Glutamatergic neuron (in vitro differentiated cells): ENCODE measurements around the gene ATP13A2. TPM values are rescaled to one million over a fixed set of nuclear protein-coding genes. Genes with fewer than 3 reads are reported as not detected.
"Not testable (repeated sequence)": the region's sequence is repeated elsewhere in the genome, so short reads cannot be mapped to it uniquely, and the experiment has no call there.

Source experiments
- DNase-seq: peaks from one replicate; pipeline ENCODE4 v3.0.0; 2022
- H3K27ac Mint-ChIP-seq: one replicate; pipeline ENCODE4 v1.8.0; 2020; ENCODE audit warnings: mild to moderate bottlenecking, mixed read lengths, inconsistent platforms; ENCODE audit not compliant: unreplicated experiment
- H3K27me3 Mint-ChIP-seq: one replicate; pipeline ENCODE4 v1.8.0; 2020; ENCODE audit warnings: mild to moderate bottlenecking, moderate library complexity, mixed read lengths, inconsistent platforms; ENCODE audit not compliant: unreplicated experiment
- H3K36me3 Mint-ChIP-seq: one replicate; pipeline ENCODE4 v1.8.0; 2020; ENCODE audit warnings: mild to moderate bottlenecking, mixed read lengths, inconsistent platforms; ENCODE audit not compliant: unreplicated experiment
- H3K4me1 Mint-ChIP-seq: one replicate; pipeline ENCODE4 v1.8.0; 2020; ENCODE audit warnings: mild to moderate bottlenecking, low read depth, mixed read lengths, inconsistent platforms; ENCODE audit not compliant: unreplicated experiment
- H3K4me3 Mint-ChIP-seq: one replicate; pipeline ENCODE4 v1.8.0; 2020; ENCODE audit warnings: mild to moderate bottlenecking, mixed read lengths, inconsistent platforms; ENCODE audit not compliant: unreplicated experiment
- H3K9me3 Mint-ChIP-seq: one replicate; pipeline ENCODE4 v1.8.0; 2020; ENCODE audit warnings: mild to moderate bottlenecking, moderate library complexity, mixed read lengths, inconsistent platforms; ENCODE audit not compliant: unreplicated experiment
- CTCF ChIP-seq: fragments of 200-600 bp; sonication (generic); IDR thresholded peaks from one replicate; pipeline ENCODE4 v1.5.0; 2021; ENCODE audit not compliant: partially characterized antibody, unreplicated experiment
- total RNA-seq: library from RNA; stranded (reverse); fragmentation: NEBNext Ultra II Directional; extraction: Animal tissue kit (Norgen Biotek cat#: 25700); gene quantifications from one replicate; pipeline ENCODE4 v1.2.1, GENCODE V29; 2021; ENCODE audit not compliant: unreplicated experiment

ATP13A2 gene
- total RNA-seq, 1 donor from 2014 or later, result 65.0 TPM

DNA sequence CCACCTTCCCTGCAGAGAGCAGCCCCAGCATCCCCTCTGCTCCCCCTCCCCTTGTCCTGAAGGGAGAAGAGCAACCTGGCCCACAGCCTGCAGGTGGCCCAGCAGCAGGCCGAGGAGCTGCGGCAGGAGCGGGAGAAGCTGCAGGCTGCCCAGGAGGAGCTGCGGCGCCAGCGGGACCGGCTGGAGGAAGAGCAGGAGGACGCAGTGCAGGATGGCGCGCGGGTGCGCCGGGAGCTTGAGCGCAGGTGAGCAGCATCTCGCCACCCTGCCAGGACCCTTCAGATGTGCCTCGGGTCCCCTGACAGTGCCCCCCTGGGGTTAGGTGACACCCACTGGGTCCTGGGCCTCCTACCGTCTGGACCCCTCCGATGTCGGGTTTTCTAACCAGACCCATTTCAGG, 67.7 kb downstream of the ATP13A2 start:
- no peak for DNase-seq
- no peak overlapping the region for H3K27ac Mint-ChIP-seq
- no peak for TF ChIP-seq CTCF
- H3K4me1 Mint-ChIP-seq, result no peaks in the 10 kb centered on the region
- H3K36me3 Mint-ChIP-seq, result no peaks in the 10 kb centered on the region
- no peak overlapping the region for H3K4me3 Mint-ChIP-seq
- peaks cover 6% of the 10 kb centered on the region for H3K27me3 Mint-ChIP-seq
- H3K9me3 Mint-ChIP-seq, result no peaks in the 10 kb centered on the region

DNA sequence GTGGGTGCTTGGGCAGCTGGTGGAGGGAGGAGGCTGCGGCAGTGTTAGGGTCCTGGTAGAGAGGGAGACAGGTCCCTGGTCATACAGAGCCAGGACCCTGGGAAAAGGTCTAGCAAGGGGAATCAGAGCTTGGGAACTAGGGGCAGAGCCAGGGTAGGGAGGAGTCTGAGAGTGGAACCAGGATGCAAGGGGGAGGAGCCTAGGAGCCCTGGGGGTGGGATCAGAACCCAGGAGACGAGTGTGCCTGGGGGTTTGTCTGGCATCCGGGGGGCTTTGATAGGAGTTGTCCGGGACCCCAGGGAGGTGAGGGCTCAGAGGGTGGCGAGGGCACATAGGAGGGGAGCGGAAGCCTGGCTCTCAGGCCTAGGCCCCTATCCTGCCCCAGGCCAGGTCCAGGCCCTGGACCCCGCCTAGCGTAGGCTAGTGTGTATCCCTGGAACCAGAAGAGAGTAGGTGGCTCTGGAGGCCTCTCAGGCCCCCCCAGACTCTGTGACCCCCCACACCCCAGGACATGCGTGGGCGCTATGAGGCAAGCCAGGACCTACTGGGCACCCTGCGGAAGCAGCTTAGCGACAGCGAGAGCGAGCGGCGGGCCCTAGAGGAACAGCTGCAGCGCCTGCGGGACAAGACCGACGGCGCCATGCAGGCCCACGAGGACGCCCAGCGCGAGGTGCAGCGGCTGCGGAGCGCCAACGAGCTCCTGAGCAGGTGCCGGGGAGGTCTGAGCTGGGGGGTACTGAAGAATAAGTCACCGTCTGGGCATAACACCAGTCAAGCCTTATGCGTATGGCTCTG, 72.1 kb downstream of the ATP13A2 start:
- not testable (repeated sequence) for H3K36me3 Mint-ChIP-seq, H3K9me3 Mint-ChIP-seq, H3K27me3 Mint-ChIP-seq, H3K4me1 Mint-ChIP-seq, H3K4me3 Mint-ChIP-seq, H3K27ac Mint-ChIP-seq
- DNase-seq, result peak; percentile 57

DNA sequence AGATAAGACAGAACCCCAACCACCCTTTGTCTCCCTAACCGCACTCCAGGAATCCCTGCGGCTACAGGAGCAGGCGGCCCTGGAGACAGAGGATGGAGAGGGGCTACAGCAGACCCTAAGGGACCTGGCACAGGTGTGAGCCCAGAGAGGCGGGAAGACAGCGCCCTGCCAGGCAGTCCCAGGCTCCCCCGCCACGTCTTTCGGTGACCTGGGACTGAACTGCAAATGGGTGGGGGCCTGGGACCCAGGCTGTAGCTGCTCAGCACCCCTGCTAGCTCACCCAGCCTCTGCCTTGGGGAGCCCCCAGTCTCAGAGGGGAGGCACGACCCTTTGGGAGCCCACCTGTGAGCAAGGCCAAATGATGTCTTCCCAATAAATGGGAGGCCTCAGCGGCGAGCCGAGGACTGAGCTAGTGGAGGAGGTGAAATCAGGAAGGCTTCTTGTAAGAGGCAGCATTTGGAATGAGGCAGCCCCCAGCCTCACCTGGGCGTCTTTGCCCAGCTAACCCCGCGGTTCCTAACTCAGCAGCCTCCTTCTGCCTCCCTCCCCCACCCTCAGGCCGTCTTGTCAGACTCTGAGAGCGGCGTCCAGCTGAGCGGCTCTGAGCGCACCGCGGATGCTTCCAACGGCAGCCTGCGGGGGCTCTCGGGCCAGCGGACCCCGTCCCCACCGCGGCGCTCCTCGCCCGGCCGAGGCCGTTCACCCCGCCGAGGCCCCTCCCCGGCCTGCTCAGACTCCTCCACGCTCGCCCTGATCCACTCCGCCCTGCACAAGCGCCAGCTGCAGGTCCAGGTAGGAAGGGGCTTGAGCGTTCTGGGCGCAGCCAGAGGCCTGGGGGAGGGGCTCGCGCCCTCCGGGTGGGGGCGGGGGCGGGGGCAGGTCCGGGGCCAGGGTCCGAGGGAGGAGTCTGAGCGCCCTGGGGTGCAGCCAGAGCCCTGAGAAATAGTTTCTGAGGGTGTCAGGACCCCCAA, 73.1 kb downstream of the ATP13A2 start:
- no peak overlapping the region for H3K4me3 Mint-ChIP-seq

GRCh38 chr1:16936580-16936979, 75.1 kb downstream of the ATP13A2 start:
- H3K9me3 Mint-ChIP-seq, H3K36me3 Mint-ChIP-seq, H3K4me3 Mint-ChIP-seq, H3K27ac Mint-ChIP-seq, H3K27me3 Mint-ChIP-seq, H3K4me1 Mint-ChIP-seq, DNase-seq: not testable (repeated sequence)

More for the DNA sequence above, 73.1 kb downstream of the ATP13A2 start:
- TF ChIP-seq CTCF, result no peak
- H3K27ac Mint-ChIP-seq, result no peak overlapping the region
- no peaks in the 10 kb centered on the region for H3K4me1 Mint-ChIP-seq
- H3K9me3 Mint-ChIP-seq, result peaks cover 1% of the 10 kb centered on the region
- H3K27me3 Mint-ChIP-seq, result peaks cover 5% of the 10 kb centered on the region
- no peaks in the 10 kb centered on the region for H3K36me3 Mint-ChIP-seq
- DNase-seq, result peak; percentile 71

Other genes starting within 250 kb of the ATP13A2 start
- gene RNU1-2, start 115.9 kb downstream of the ATP13A2 start, total RNA-seq, result 3,598 TPM
- 50.9 TPM for gene CROCC, start 90.0 kb downstream of the ATP13A2 start, total RNA-seq
- 2.1 TPM for gene MFAP2, start 31.3 kb downstream of the ATP13A2 start, total RNA-seq
- 58.9 TPM for gene SDHB, start 42.1 kb upstream of the ATP13A2 start, total RNA-seq
- 0.74 TPM for gene PADI2, start 107.5 kb upstream of the ATP13A2 start, total RNA-seq
- gene PADI1, start 193.2 kb upstream of the ATP13A2 start, total RNA-seq, result not detected
- not detected for gene PADI3, start 237.2 kb upstream of the ATP13A2 start, total RNA-seq